K562 (cell line): Measurements from ENCODE around the gene ESRRG. TPM values are rescaled to one million over a fixed set of nuclear protein-coding genes. Genes with fewer than 3 reads are reported as not detected.

Source experiments
- ATAC-seq: fragments of 200-7000 bp; cut with Tn5 transposase; 3 replicates; pipeline ENCODE4 v1.9.1; 2020; ENCODE audit warnings: moderate library complexity
- BruUV-seq: library from RNA; stranded (reverse); fragments of 400-500 nt; replicated peaks from 2 replicates; lab custom pipeline; 2021; lab: Mats Ljungman, UMichigan
- CTCF ChIA-PET: fragments of 300-600 bp; formaldehyde crosslinking; extraction: SDS; loops from one replicate; lab custom pipeline; 2021; ENCODE audit warnings: low intra/inter-chr PET ratio; lab: Yijun Ruan, JAX
- POLR2A ChIA-PET: fragments of 300-600, 350-650 bp; sonication (Branson Sonifier 250); formaldehyde crosslinking; extraction: SDS; loops from one replicate; lab custom pipeline; 2021; ENCODE audit warnings: antibody characterized with exemption, inconsistent platforms; lab: Yijun Ruan, JAX
- DNase-seq, 4 experiments: peaks; one replicate each; pipeline versions ENCODE4 v3.0.0 to v3.0.0-alpha.2; 2011 to 2018; ENCODE audit warnings: low spot score in 3 of 4, mixed read lengths in 3 of 4; ENCODE audit errors: extremely low read depth in 1 of 4
- FAIRE-seq: peaks from 2 replicates; lab custom pipeline; 2011; peaks lifted over from hg19 to GRCh38; lab: Jason Lieb, UNC
- H2AFZ ChIP-seq: 2 replicates; pipeline ENCODE4 v1.6.0; 2011; ENCODE audit warnings: low read depth, low read length, control low read depth, inconsistent platforms
- H3K27ac ChIP-seq: fragments of 200-600 bp; 3 replicates; pipeline ENCODE4 v1.8.0; 2011; ENCODE audit warnings: low read depth, mild to moderate bottlenecking, control low read depth, inconsistent platforms, low read length, moderate library complexity, mixed read lengths; ENCODE audit errors: extremely low read depth
- H3K27me3 ChIP-seq, 2 experiments: fragments of 300-600 bp in 1 of 2; 2 replicates in 1 of 2; 3 replicates in 1 of 2; pipeline versions ENCODE4 v1.6.0 to v1.8.0; 2011; ENCODE audit warnings: inconsistent platforms in 2 of 2, low read length in 2 of 2, mild to moderate bottlenecking in 1 of 2, mixed read lengths in 1 of 2, moderate library complexity in 1 of 2; ENCODE audit not compliant: control insufficient read depth in 2 of 2, insufficient read depth in 2 of 2
- H3K36me3 ChIP-seq: fragments of 300-600 bp; 3 replicates; pipeline ENCODE4 v1.8.0; 2011; ENCODE audit warnings: mild to moderate bottlenecking, low read length, inconsistent platforms; ENCODE audit not compliant: control insufficient read depth, insufficient read depth
- H3K4me1 ChIP-seq, 2 experiments: fragments of 200-600 bp in 1 of 2; replicated peaks in 1 of 2; 2 replicates in 1 of 2; 3 replicates in 1 of 2; pipeline versions ENCODE4 v1.5.1 to v1.8.0; 2011; ENCODE audit warnings: inconsistent platforms in 2 of 2, low read length in 2 of 2, mild to moderate bottlenecking in 1 of 2, mixed read lengths in 1 of 2, moderate library complexity in 1 of 2; ENCODE audit not compliant: control insufficient read depth in 2 of 2, insufficient read depth in 2 of 2
- H3K4me2 ChIP-seq: 2 replicates; pipeline ENCODE4 v1.6.1; 2011; ENCODE audit warnings: low read length, control low read depth, inconsistent platforms, mixed read lengths; ENCODE audit not compliant: insufficient read depth
- H3K4me3 ChIP-seq: fragments of 200-600 bp; sonication (generic), shearing (Covaris generic); 2 replicates; pipeline ENCODE4 v1.5.1; 2016; ENCODE audit warnings: control low read depth, inconsistent platforms
- H3K79me2 ChIP-seq: fragments of 200-600 bp; 3 replicates; pipeline ENCODE4 v1.8.0; 2011; ENCODE audit warnings: low read length, inconsistent platforms; ENCODE audit not compliant: control insufficient read depth, insufficient read depth
- H3K9ac ChIP-seq, 2 experiments: 2 replicates each; pipeline versions ENCODE4 v1.6.0 to v1.6.1; 2011; ENCODE audit warnings: low read depth in 2 of 2, low read length in 2 of 2, control low read depth in 1 of 2, inconsistent platforms in 1 of 2, mild to moderate bottlenecking in 1 of 2, mixed read lengths in 1 of 2; ENCODE audit not compliant: insufficient read depth in 1 of 2
- H3K9me1 ChIP-seq: one replicate; pipeline ENCODE4 v1.6.0; 2011; ENCODE audit warnings: inconsistent platforms, mild to moderate bottlenecking, low read length, moderate library complexity; ENCODE audit not compliant: control insufficient read depth, insufficient read depth
- H3K9me3 ChIP-seq: replicated peaks from 2 replicates; pipeline ENCODE4 v1.5.1; 2011; ENCODE audit warnings: low read depth, low read length, inconsistent platforms; ENCODE audit not compliant: control insufficient read depth, insufficient read depth
- H4K20me1 ChIP-seq: replicated peaks from 2 replicates; pipeline ENCODE4 v1.6.1; 2011; ENCODE audit warnings: low read length, inconsistent platforms, mixed read lengths; ENCODE audit not compliant: control insufficient read depth, insufficient read depth
- ETS2 ChIP-seq: IDR thresholded peaks from 2 replicates; pipeline ENCODE4 v1.6.1; 2016; ENCODE audit warnings: borderline replicate concordance, missing genetic modification characterization, mild to moderate bottlenecking, moderate library complexity, missing compliant biosample characterization; ENCODE audit not compliant: poor library complexity, severe bottlenecking
- ETV1 ChIP-seq: fragments of 450-650 bp; conservative IDR thresholded peaks from 2 replicates; pipeline ENCODE4 v1.6.1; 2016; ENCODE audit warnings: missing genetic modification characterization, control low read depth, low read depth, missing compliant biosample characterization
- MAFF ChIP-seq: IDR thresholded peaks from 2 replicates; pipeline ENCODE4 v1.6.1; 2012; ENCODE audit warnings: low read length, improper control_type of control experiment
- NFATC3 ChIP-seq: fragments of 450-650 bp; IDR thresholded peaks from 2 replicates; pipeline ENCODE4 v1.6.1; 2017; ENCODE audit warnings: mild to moderate bottlenecking
- NR3C1 ChIP-seq: sonication (generic); formaldehyde crosslinking; IDR thresholded peaks from 2 replicates; pipeline ENCODE4 v1.8.1; 2022; ENCODE audit warnings: missing genetic modification reagents
- SIX5 ChIP-seq, 2 experiments: IDR thresholded peaks; 2 replicates each; pipeline ENCODE4 v1.6.1; 2011; ENCODE audit warnings: low read length in 2 of 2, borderline replicate concordance in 1 of 2, low read depth in 1 of 2, mild to moderate bottlenecking in 1 of 2, moderate library complexity in 1 of 2; ENCODE audit not compliant: insufficient read depth in 1 of 2
- ZC3H4 ChIP-seq: sonication (generic); formaldehyde crosslinking; IDR thresholded peaks from 2 replicates; pipeline ENCODE4 v1.9.0; 2021; ENCODE audit warnings: missing genetic modification reagents, borderline replicate concordance
- ZNF165 ChIP-seq: fragments of 250-450 bp; sonication (Bioruptor Pico); IDR thresholded peaks from 2 replicates; pipeline ENCODE4 v1.4.0; 2020; ENCODE audit warnings: borderline replicate concordance
- ZNF239 ChIP-seq: fragments of 250-450 bp; sonication (Bioruptor Pico); IDR thresholded peaks from 2 replicates; pipeline ENCODE4 v1.4.0; 2020; ENCODE audit warnings: mild to moderate bottlenecking
- ZNF311 ChIP-seq: fragments of 250-450 bp; sonication (Bioruptor Pico); IDR thresholded peaks from 2 replicates; pipeline ENCODE4 v1.4.0; 2020; ENCODE audit warnings: mild to moderate bottlenecking, moderate library complexity
- WGBS: fragments of 100-300 bp; shearing (Covaris generic); methylation state at CpG from one replicate; pipeline ENCODE4 v1.1.6; 2016; ENCODE audit warnings: low coverage, mixed read lengths; ENCODE audit not compliant: insufficient coverage; ENCODE audit errors: missing lambda C conversion rate; 5-methylcytosine and 5-hydroxymethylcytosine counted together
- in situ Hi-C: fragments of 300-500 bp; cut with MboI; formaldehyde crosslinking; loops from 4 replicates; pipeline ENCODE4 v1.15.0; 2018; ENCODE audit warnings: inconsistent platforms, mixed read lengths
- intact Hi-C: fragments of 100-400 bp; cut with micrococcal nuclease; formaldehyde crosslinking; loops from 2 replicates; pipeline ENCODE4 v1.14.2; 2022
- polyA plus RNA-seq, 8 experiments: library from polyadenylated mRNA; depleted of rRNA in 4 of 8; stranded (reverse) in 5 of 8; unstranded in 3 of 8; fragments of >200 nt; fragmentation: Nextera tagmentation in 2 of 8; fragmentation: Illumina TruSeq in 1 of 8; extraction: Ambion mirVana in 2 of 8; extraction: Trizol in 1 of 8; gene quantifications; 2 replicates each; pipeline versions ENCODE4 v1.2.1 to v1.2.3, GENCODE V29; 2011 to 2014; ENCODE audit warnings: inconsistent platforms in 1 of 8, missing spikeins in 1 of 8
- total RNA-seq, 7 experiments: library from RNA; depleted of rRNA in 6 of 7; stranded (reverse); fragments of >200 nt in 6 of 7; fragmentation: Illumina TruSeq in 2 of 7; extraction: Trizol in 2 of 7; gene quantifications; 2 replicates each; pipeline versions ENCODE4 v1.2.1 to v1.2.3, GENCODE V29; 2011 to 2021; ENCODE audit warnings: low replicate concordance in 1 of 7
- TF ChIP-seq, protein P1 (sequence below): fragments of 450-650 bp; formaldehyde crosslinking; IDR thresholded peaks from 2 replicates; pipeline ENCODE4 v1.4.0; 2020; ENCODE audit warnings: mild to moderate bottlenecking, moderate library complexity
- TF ChIP-seq, protein P2 (sequence below): fragments of 450-650 bp; IDR thresholded peaks from one replicate; pipeline ENCODE4 v1.6.1; 2018; ENCODE audit warnings: mild to moderate bottlenecking, moderate library complexity; ENCODE audit not compliant: partially characterized antibody
- TF ChIP-seq, protein P3 (sequence below), 2 experiments: IDR thresholded peaks; 2 replicates each; pipeline ENCODE4 v1.6.1; 2012; ENCODE audit warnings: improper control_type of control experiment in 2 of 2, low read depth in 2 of 2, low read length in 2 of 2, borderline replicate concordance in 1 of 2

Gene ESRRG
- total and polyA plus RNA-seq, 9 of the 15 experiments (the other 6 are each of a cell fraction or from before 2014, with no cell fraction given): not detected

DNA sequence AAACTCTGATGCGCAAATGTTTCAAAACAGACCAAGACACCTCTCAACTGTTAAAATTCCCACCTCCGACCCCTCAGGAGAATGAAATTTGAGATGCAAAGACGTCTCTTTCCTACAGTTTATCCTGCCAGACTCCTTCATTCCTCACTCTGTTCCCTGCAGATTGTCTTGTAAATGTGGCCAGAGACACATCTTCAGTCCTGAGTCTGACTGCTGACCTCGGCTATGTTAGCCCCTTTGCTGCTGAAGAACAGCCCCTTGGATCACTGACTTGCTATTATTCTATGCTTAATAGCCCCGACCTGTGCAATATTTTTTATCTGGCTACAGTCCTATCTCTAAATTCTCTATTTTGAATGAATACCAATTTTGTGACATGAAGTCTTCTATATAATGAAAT, 16.6 kb upstream of the ESRRG start (continued):
- TF ChIP-seq, protein P1, sequence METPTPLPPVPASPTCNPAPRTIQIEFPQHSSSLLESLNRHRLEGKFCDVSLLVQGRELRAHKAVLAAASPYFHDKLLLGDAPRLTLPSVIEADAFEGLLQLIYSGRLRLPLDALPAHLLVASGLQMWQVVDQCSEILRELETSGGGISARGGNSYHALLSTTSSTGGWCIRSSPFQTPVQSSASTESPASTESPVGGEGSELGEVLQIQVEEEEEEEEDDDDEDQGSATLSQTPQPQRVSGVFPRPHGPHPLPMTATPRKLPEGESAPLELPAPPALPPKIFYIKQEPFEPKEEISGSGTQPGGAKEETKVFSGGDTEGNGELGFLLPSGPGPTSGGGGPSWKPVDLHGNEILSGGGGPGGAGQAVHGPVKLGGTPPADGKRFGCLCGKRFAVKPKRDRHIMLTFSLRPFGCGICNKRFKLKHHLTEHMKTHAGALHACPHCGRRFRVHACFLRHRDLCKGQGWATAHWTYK (CRISPR knock-in tag): no peak
- no peak for TF ChIP-seq NFATC3
- TF ChIP-seq, protein P2, sequence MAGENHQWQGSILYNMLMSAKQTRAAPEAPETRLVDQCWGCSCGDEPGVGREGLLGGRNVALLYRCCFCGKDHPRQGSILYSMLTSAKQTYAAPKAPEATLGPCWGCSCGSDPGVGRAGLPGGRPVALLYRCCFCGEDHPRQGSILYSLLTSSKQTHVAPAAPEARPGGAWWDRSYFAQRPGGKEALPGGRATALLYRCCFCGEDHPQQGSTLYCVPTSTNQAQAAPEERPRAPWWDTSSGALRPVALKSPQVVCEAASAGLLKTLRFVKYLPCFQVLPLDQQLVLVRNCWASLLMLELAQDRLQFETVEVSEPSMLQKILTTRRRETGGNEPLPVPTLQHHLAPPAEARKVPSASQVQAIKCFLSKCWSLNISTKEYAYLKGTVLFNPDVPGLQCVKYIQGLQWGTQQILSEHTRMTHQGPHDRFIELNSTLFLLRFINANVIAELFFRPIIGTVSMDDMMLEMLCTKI: no peak
- TF ChIP-seq ZC3H4 (CRISPR knock-in tag): no peak

DNA sequence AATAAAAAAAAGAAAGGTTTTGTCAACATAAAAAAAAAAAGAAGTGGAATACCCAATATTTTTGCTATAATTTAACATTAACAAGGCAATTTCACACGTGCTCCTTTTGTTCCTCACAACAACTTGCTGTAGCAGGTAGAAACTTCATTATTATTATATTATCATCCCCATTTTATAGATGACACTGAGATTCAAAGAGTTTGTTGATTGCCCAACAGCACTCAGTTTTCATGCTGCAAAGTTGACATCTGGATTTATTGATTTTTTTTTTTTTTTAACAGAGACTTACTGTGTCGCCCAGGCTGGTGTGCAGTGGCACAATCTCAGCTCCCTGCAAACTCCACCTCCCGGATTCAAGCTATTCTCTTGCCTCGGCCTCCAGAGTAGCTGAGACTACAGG, 8.9 kb upstream of the ESRRG start:
- no TSS peak for BruUV-seq
- Histone ChIP-seq H3K36me3 (no peaks in the 10 kb centered on the region), H3K9me3 (no peaks in the 10 kb centered on the region), H3K27ac (no peak overlapping the region), H3K4me1 (no peaks in the 10 kb centered on the region), H2AFZ (no peak overlapping the region), H3K4me2 (no peak overlapping the region), H3K79me2 (no peaks in the 10 kb centered on the region), H3K4me3 (no peak overlapping the region), H3K27me3 (no peaks in the 10 kb centered on the region), H3K9ac (no peak overlapping the region), H4K20me1 (no peaks in the 10 kb centered on the region), H3K9me1 (no peaks in the 10 kb centered on the region)
- TF ChIP-seq ZC3H4 (CRISPR knock-in tag) (no peak), ZNF311 (CRISPR knock-in tag) (no peak), ZNF165 (CRISPR knock-in tag) (no peak), ETS2 (tag) (no peak), ZNF239 (CRISPR knock-in tag) (no peak), NR3C1 (CRISPR knock-in tag) (no peak), ETV1 (tag) (no peak), MAFF (no peak), SIX5 (IDR thresholded peaks at IDR 0.05; ENCODE audit: borderline replicate concordance in 1 of 2, insufficient read depth in 1 of 2, low read depth in 1 of 2, low read length in 2 of 2) (no peak)
- TF ChIP-seq, protein P3, sequence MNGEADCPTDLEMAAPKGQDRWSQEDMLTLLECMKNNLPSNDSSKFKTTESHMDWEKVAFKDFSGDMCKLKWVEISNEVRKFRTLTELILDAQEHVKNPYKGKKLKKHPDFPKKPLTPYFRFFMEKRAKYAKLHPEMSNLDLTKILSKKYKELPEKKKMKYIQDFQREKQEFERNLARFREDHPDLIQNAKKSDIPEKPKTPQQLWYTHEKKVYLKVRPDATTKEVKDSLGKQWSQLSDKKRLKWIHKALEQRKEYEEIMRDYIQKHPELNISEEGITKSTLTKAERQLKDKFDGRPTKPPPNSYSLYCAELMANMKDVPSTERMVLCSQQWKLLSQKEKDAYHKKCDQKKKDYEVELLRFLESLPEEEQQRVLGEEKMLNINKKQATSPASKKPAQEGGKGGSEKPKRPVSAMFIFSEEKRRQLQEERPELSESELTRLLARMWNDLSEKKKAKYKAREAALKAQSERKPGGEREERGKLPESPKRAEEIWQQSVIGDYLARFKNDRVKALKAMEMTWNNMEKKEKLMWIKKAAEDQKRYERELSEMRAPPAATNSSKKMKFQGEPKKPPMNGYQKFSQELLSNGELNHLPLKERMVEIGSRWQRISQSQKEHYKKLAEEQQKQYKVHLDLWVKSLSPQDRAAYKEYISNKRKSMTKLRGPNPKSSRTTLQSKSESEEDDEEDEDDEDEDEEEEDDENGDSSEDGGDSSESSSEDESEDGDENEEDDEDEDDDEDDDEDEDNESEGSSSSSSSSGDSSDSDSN (IDR thresholded peaks at IDR 0.05; ENCODE audit: borderline replicate concordance in 1 of 2, low read depth in 2 of 2, low read length in 2 of 2): no peak
- 1% methylated on average over 4 of the region's 4 CpGs for WGBS
- no peak for FAIRE-seq
- ChIA-PET CTCF (no interaction called here), POLR2A (interaction anchor here (0.6 kb wide), 1 partner anchor 580 kb away, joined by 3 read pairs; no protein-coding TSS in a partner anchor)
- no peak for ATAC-seq
- in situ Hi-C loops (no loop called here), intact Hi-C loops (no loop called here)
- DNase-seq: no peak
